Loucy (cell line): ENCODE measurements around the gene NEBL.

Experiments used
- H2AFZ ChIP-seq: fragments of 200-600 bp; sonication (generic); 2 replicates; pipeline ENCODE4 v1.6.0; 2016; ENCODE audit warnings: antibody characterized with exemption, mild to moderate bottlenecking, low read length, moderate library complexity
- H3F3A ChIP-seq: fragments of 200-600 bp; 2 replicates; pipeline ENCODE4 v1.6.0; 2016; ENCODE audit warnings: antibody characterized with exemption, low read depth, mild to moderate bottlenecking
- H3K27me3 ChIP-seq: fragments of 200-600 bp; sonication (generic); 2 replicates; pipeline ENCODE4 v1.6.1; 2014; ENCODE audit warnings: low read length, mild to moderate bottlenecking; ENCODE audit not compliant: insufficient read depth, poor library complexity, severe bottlenecking
- H3K36me3 ChIP-seq: fragments of 200-600 bp; sonication (generic); 2 replicates; pipeline ENCODE4 v1.6.1; 2016; ENCODE audit warnings: low read length; ENCODE audit not compliant: insufficient read depth
- H3K4me1 ChIP-seq: fragments of 200-600 bp; sonication (generic); 2 replicates; pipeline ENCODE4 v1.5.1; 2014; ENCODE audit warnings: low read length, mild to moderate bottlenecking; ENCODE audit not compliant: insufficient read depth, poor library complexity, severe bottlenecking
- H3K4me2 ChIP-seq: fragments of 200-600 bp; sonication (generic); 2 replicates; pipeline ENCODE4 v1.6.0; 2014; ENCODE audit warnings: antibody characterized with exemption, low read length, low read depth, mild to moderate bottlenecking; ENCODE audit not compliant: poor library complexity, severe bottlenecking
- H3K4me3 ChIP-seq: fragments of 200-600 bp; sonication (generic); 2 replicates; pipeline ENCODE4 v1.5.1; 2014; ENCODE audit warnings: low read length, mild to moderate bottlenecking, mixed read lengths; ENCODE audit not compliant: poor library complexity, severe bottlenecking
- H3K79me2 ChIP-seq: fragments of 200-600 bp; sonication (generic); 2 replicates; pipeline ENCODE4 v1.6.1; 2014; ENCODE audit warnings: low read length; ENCODE audit not compliant: insufficient read depth
- H3K9ac ChIP-seq: fragments of 200-600 bp; sonication (generic); 2 replicates; pipeline ENCODE4 v1.6.0; 2014; ENCODE audit warnings: mild to moderate bottlenecking, low read depth, low read length, moderate library complexity; ENCODE audit not compliant: poor library complexity, severe bottlenecking
- H3K9me2 ChIP-seq: fragments of 200-600 bp; sonication (generic); replicated peaks from 2 replicates; pipeline ENCODE4 v1.6.1; 2016; ENCODE audit warnings: low read depth, low read length, mixed read lengths
- H3K9me3 ChIP-seq: fragments of 200-600 bp; sonication (generic); 2 replicates; pipeline ENCODE4 v1.6.1; 2014; ENCODE audit warnings: mild to moderate bottlenecking, antibody characterized with exemption, low read length, low read depth; ENCODE audit not compliant: insufficient read depth
- H4K20me1 ChIP-seq: fragments of 200-600 bp; sonication (generic); 2 replicates; pipeline ENCODE4 v1.6.0; 2014; ENCODE audit warnings: antibody characterized with exemption, low read length, mild to moderate bottlenecking; ENCODE audit not compliant: insufficient read depth, poor library complexity, severe bottlenecking
- EZH2phosphoT487 ChIP-seq: fragments of 200-600 bp; IDR thresholded peaks from 2 replicates; pipeline ENCODE4 v1.6.1; 2018; ENCODE audit warnings: antibody characterized with exemption, mild to moderate bottlenecking, moderate library complexity, borderline replicate concordance
- TF ChIP-seq, protein P1 (sequence below): fragments of 200-600 bp; sonication (generic); conservative IDR thresholded peaks from 2 replicates; pipeline ENCODE4 v1.5.1; 2014; ENCODE audit warnings: mild to moderate bottlenecking, antibody characterized with exemption, low read length

Gene NEBL

DNA sequence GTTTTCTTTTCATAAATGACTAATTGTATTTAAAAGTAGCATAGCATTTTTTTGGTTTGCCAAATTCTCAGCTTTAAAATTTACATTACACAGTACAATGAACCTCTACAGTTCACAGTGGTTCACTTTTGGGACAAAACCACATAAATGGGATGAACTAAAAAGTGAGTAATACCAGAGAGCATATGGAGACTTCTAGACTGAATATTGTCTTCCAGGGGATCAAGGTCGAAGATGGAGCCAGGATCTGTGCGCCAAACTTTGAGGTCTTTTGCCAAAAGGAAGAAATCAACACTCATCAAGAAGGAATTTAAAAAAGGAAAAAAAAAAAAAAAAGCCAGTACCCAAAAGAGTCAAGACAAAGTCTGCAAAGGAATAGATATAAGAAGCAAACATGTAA is 87.5 kb downstream of the NEBL start:
- H3F3A ChIP-seq = no peaks in the 10 kb centered on the region
- H3K9me3 ChIP-seq = no peaks in the 10 kb centered on the region
- TF ChIP-seq, protein P1, sequence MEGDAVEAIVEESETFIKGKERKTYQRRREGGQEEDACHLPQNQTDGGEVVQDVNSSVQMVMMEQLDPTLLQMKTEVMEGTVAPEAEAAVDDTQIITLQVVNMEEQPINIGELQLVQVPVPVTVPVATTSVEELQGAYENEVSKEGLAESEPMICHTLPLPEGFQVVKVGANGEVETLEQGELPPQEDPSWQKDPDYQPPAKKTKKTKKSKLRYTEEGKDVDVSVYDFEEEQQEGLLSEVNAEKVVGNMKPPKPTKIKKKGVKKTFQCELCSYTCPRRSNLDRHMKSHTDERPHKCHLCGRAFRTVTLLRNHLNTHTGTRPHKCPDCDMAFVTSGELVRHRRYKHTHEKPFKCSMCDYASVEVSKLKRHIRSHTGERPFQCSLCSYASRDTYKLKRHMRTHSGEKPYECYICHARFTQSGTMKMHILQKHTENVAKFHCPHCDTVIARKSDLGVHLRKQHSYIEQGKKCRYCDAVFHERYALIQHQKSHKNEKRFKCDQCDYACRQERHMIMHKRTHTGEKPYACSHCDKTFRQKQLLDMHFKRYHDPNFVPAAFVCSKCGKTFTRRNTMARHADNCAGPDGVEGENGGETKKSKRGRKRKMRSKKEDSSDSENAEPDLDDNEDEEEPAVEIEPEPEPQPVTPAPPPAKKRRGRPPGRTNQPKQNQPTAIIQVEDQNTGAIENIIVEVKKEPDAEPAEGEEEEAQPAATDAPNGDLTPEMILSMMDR = no peak
- no peak for TF ChIP-seq EZH2phosphoT487

DNA sequence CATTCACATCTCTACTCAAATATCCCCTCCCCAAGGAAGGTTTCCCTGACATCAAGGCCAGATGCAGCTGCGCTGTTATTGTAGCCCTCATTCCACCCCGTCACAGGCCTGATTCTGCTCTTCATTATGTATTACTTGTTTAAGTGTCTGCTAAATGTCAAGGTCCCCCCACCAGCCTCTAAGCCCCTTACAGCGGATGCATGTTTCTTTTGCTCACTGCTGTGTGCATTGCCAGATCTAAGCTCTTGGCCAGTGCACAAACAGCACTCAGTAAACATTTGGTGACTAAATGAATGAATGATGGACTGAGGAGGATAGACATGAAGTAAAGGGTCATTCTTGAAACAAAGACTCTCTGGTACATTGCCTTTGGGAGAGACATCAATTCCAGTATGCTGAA is 90.6 kb downstream of the NEBL start:
- Histone ChIP-seq H3K9me3 (no peaks in the 10 kb centered on the region), H2AFZ (no peak overlapping the region), H3K79me2 (no peaks in the 10 kb centered on the region), H3K4me1 (no peaks in the 10 kb centered on the region), H3K27me3 (no peaks in the 10 kb centered on the region), H3F3A (no peaks in the 10 kb centered on the region), H3K9ac (no peak overlapping the region), H3K9me2 (no peaks in the 10 kb centered on the region), H4K20me1 (no peaks in the 10 kb centered on the region), H3K4me3 (no peak overlapping the region), H3K4me2 (no peak overlapping the region), H3K36me3 (no peaks in the 10 kb centered on the region)
- TF ChIP-seq EZH2phosphoT487 = no peak
- TF ChIP-seq, protein P1 = no peak

More for the DNA sequence above, 87.5 kb downstream of the NEBL start:
- Histone ChIP-seq H3K4me2 (no peak overlapping the region), H3K27me3 (no peaks in the 10 kb centered on the region), H2AFZ (no peak overlapping the region), H3K4me1 (no peaks in the 10 kb centered on the region), H3K9ac (no peak overlapping the region), H3K36me3 (no peaks in the 10 kb centered on the region), H4K20me1 (no peaks in the 10 kb centered on the region), H3K79me2 (no peaks in the 10 kb centered on the region), H3K9me2 (no peaks in the 10 kb centered on the region), H3K4me3 (no peak overlapping the region)

DNA sequence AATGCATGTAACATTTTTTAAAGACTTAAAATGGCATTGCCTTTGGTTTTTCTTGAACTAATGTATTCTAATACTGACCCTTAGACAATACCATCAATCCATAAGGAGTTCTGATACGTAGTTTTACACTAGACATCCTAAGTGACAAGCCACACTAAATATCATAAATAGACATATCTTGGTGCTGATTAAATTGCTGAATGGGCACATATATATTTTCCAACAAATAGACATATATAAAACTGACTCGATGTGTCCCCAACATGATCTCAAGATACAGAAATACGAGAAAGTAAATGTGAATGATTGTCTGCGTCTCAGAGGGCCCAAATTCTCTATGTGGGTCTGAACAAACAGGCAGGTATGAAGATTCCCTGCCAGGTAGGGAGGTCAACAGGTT is 99.8 kb downstream of the NEBL start:
- H4K20me1 ChIP-seq = no peaks in the 10 kb centered on the region
- H3F3A ChIP-seq = no peaks in the 10 kb centered on the region
- no peaks in the 10 kb centered on the region for H3K36me3 ChIP-seq
- TF ChIP-seq, protein P1 = no peak
- no peak for TF ChIP-seq EZH2phosphoT487
- H3K27me3 ChIP-seq = no peaks in the 10 kb centered on the region
- no peaks in the 10 kb centered on the region for H3K9me2 ChIP-seq
- H3K4me3 ChIP-seq = no peak overlapping the region
- no peaks in the 10 kb centered on the region for H3K9me3 ChIP-seq
- H2AFZ ChIP-seq = no peak overlapping the region
- H3K79me2 ChIP-seq = no peaks in the 10 kb centered on the region
- H3K4me1 ChIP-seq = no peaks in the 10 kb centered on the region
- H3K4me2 ChIP-seq = no peak overlapping the region
- no peak overlapping the region for H3K9ac ChIP-seq
